Neural progenitor cell (in vitro differentiated cells): ENCODE data around the gene SLC7A6. TPM values are rescaled to one million over a fixed set of nuclear protein-coding genes. Genes with fewer than 3 reads are reported as not detected.

Experiments used
- DNase-seq: peaks from one replicate; pipeline ENCODE4 v3.0.0-alpha.2; 2016; ENCODE audit warnings: low spot score
- H2AFZ ChIP-seq: fragments of 200-600 bp; sonication (generic); replicated peaks from 2 replicates; pipeline ENCODE4 v1.6.1; 2016; ENCODE audit warnings: antibody characterized with exemption
- H3F3A ChIP-seq: fragments of 200-600 bp; sonication (generic); 2 replicates; pipeline ENCODE4 v1.6.1; 2016; ENCODE audit warnings: antibody characterized with exemption, low read depth
- H3K27ac ChIP-seq: fragments of 200-600 bp; sonication (generic); 2 replicates; pipeline ENCODE4 v1.5.1; 2016; ENCODE audit warnings: mild to moderate bottlenecking
- H3K27me3 ChIP-seq: fragments of 200-600 bp; sonication (generic); 2 replicates; pipeline ENCODE4 v1.6.1; 2016; ENCODE audit warnings: mild to moderate bottlenecking, moderate library complexity
- H3K36me3 ChIP-seq: fragments of 200-600 bp; sonication (generic); 2 replicates; pipeline ENCODE4 v1.5.1; 2016
- H3K4me1 ChIP-seq: fragments of 200-600 bp; sonication (generic); 2 replicates; pipeline ENCODE4 v1.6.1; 2016; ENCODE audit warnings: mixed run types
- H3K4me2 ChIP-seq: fragments of 200-600 bp; sonication (generic); 2 replicates; pipeline ENCODE4 v1.6.1; 2016
- H3K4me3 ChIP-seq: fragments of 200-600 bp; sonication (generic); 2 replicates; pipeline ENCODE4 v1.5.1; 2016
- H3K79me2 ChIP-seq: fragments of 200-600 bp; sonication (generic); 2 replicates; pipeline ENCODE4 v1.6.1; 2016; ENCODE audit warnings: low read depth
- H3K9ac ChIP-seq: fragments of 200-600 bp; sonication (generic); 2 replicates; pipeline ENCODE4 v1.6.1; 2016
- H3K9me3 ChIP-seq: fragments of 200-600 bp; sonication (generic); 2 replicates; pipeline ENCODE4 v1.5.1; 2016; ENCODE audit warnings: low read depth
- H4K20me1 ChIP-seq: fragments of 200-600 bp; sonication (generic); 2 replicates; pipeline ENCODE4 v1.6.1; 2016; ENCODE audit warnings: low read depth
- H3K27ac Mint-ChIP-seq: 3 replicates; pipeline ENCODE4 v1.8.0; 2021; ENCODE audit warnings: mixed read lengths
- H3K27me3 Mint-ChIP-seq: 2 replicates; pipeline ENCODE4 v1.8.0; 2022; ENCODE audit warnings: low read depth, mild to moderate bottlenecking, inconsistent platforms, moderate library complexity, mixed read lengths; ENCODE audit not compliant: insufficient read depth
- H3K36me3 Mint-ChIP-seq: 3 replicates; pipeline ENCODE4 v1.8.0; 2021; ENCODE audit warnings: mixed read lengths
- H3K4me1 Mint-ChIP-seq: 3 replicates; pipeline ENCODE4 v1.8.0; 2021; ENCODE audit warnings: mixed read lengths
- H3K4me3 Mint-ChIP-seq: 3 replicates; pipeline ENCODE4 v1.8.0; 2021; ENCODE audit warnings: mild to moderate bottlenecking, moderate library complexity, mixed read lengths
- H3K9me3 Mint-ChIP-seq: 3 replicates; pipeline ENCODE4 v1.8.0; 2020; ENCODE audit warnings: mixed read lengths
- EZH2 ChIP-seq: fragments of 200-600 bp; sonication (generic); IDR thresholded peaks from 2 replicates; pipeline ENCODE4 v1.6.1; 2017; ENCODE audit warnings: antibody characterized with exemption, mild to moderate bottlenecking, moderate library complexity
- EZH2phosphoT487 ChIP-seq: fragments of 200-600 bp; sonication (generic); IDR thresholded peaks from 2 replicates; pipeline ENCODE4 v1.6.1; 2017; ENCODE audit warnings: antibody characterized with exemption
- total RNA-seq: library from RNA; depleted of rRNA; stranded (reverse); fragments of >200 nt; gene quantifications from 2 replicates; pipeline ENCODE4 v1.2.3, GENCODE V29; 2015; ENCODE audit warnings: low replicate concordance
- TF ChIP-seq, protein P1 (sequence below): fragments of 200-600 bp; sonication (generic); IDR thresholded peaks from 2 replicates; pipeline ENCODE4 v1.5.1; 2017; ENCODE audit warnings: antibody characterized with exemption, mild to moderate bottlenecking

Gene SLC7A6
- total RNA-seq, 1 donor from 2014 or later, result 5.6 TPM

DNA sequence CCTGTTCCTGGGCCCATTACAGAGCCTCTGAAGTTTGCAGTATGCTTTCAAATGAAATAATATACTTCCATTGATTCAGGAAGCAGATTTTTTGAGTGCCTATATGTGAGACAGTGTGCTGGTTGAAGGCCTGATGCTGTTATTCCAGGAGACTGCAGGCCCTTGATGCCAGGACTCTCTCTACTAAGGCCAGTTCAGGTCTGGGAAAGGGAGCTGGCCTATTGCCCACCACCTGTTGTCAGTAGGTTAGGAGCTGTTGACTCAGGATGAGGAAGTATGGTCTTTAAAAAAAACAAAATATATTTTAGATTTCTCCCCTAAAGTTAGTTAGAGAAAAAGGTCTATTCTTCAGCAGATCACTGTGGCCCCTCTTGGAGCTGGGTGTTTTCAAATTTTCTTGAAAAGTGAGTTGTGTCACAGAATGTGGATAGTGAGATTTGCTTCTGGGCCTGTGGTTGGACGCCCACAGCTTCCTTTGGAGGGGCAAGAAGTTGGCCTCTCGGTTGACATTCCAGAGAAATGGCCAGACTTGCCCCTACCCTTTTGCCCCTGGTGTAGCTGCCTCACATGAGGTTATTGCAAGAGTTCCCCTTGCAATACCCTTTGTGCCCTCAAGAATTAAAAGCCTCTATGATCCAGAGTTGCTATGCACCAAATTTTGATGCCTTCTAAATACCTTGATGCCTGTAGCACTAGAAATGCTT lies 36.3 kb upstream of the SLC7A6 start:
- no peaks in the 10 kb centered on the region for H3K27me3 ChIP-seq
- no peak overlapping the region for H3K4me2 ChIP-seq
- H3K4me1 ChIP-seq, result no peaks in the 10 kb centered on the region
- H3K79me2 ChIP-seq, result no peaks in the 10 kb centered on the region
- Mint-ChIP-seq H3K36me3 (no peaks in the 10 kb centered on the region), H3K4me1 (no peaks in the 10 kb centered on the region), H3K27me3 (peaks cover 7% of the 10 kb centered on the region), H3K9me3 (no peaks in the 10 kb centered on the region), H3K27ac (no peak overlapping the region), H3K4me3 (no peak overlapping the region)
- DNase-seq, result no peak
- no peak overlapping the region for H3K4me3 ChIP-seq
- H4K20me1 ChIP-seq, result peaks cover 18% of the 10 kb centered on the region
- TF ChIP-seq EZH2, result no peak
- TF ChIP-seq EZH2phosphoT487, result no peak
- TF ChIP-seq, protein P1, sequence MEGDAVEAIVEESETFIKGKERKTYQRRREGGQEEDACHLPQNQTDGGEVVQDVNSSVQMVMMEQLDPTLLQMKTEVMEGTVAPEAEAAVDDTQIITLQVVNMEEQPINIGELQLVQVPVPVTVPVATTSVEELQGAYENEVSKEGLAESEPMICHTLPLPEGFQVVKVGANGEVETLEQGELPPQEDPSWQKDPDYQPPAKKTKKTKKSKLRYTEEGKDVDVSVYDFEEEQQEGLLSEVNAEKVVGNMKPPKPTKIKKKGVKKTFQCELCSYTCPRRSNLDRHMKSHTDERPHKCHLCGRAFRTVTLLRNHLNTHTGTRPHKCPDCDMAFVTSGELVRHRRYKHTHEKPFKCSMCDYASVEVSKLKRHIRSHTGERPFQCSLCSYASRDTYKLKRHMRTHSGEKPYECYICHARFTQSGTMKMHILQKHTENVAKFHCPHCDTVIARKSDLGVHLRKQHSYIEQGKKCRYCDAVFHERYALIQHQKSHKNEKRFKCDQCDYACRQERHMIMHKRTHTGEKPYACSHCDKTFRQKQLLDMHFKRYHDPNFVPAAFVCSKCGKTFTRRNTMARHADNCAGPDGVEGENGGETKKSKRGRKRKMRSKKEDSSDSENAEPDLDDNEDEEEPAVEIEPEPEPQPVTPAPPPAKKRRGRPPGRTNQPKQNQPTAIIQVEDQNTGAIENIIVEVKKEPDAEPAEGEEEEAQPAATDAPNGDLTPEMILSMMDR, result no peak
- H2AFZ ChIP-seq, result no peak overlapping the region
- no peak overlapping the region for H3K27ac ChIP-seq
- H3K9me3 ChIP-seq, result no peaks in the 10 kb centered on the region
- H3F3A ChIP-seq, result peaks cover 7% of the 10 kb centered on the region
- H3K9ac ChIP-seq, result no peak overlapping the region
- H3K36me3 ChIP-seq, result no peaks in the 10 kb centered on the region

DNA sequence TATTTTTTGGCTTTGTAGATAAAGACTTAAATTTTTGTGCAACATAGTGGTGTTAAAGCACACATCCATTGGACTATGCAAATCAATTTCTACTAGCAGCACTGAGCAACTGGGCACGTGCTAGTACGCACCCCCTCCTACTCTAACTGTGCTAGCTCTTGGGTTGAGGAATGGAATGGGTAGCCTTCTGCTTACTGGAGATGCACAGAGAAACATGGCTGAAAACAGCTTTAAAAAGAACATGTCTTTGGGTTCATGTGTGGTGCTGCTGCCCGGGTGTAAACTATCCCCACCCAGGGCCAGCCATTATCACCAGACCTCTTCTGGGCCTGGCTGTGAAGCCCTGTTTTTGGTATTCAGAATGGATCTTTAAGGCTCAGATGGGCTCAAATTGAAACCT lies 35.7 kb upstream of the SLC7A6 start:
- H3K27me3 ChIP-seq, result no peaks in the 10 kb centered on the region
- H2AFZ ChIP-seq, result no peak overlapping the region
- no peaks in the 10 kb centered on the region for H3K9me3 Mint-ChIP-seq
- H3K4me3 Mint-ChIP-seq, result no peak overlapping the region
- H3K4me1 Mint-ChIP-seq, result no peaks in the 10 kb centered on the region
- H3K4me2 ChIP-seq, result no peak overlapping the region
- peaks cover 1% of the 10 kb centered on the region for H3K36me3 Mint-ChIP-seq
- H3K27ac Mint-ChIP-seq, result no peak overlapping the region
- H4K20me1 ChIP-seq, result peaks cover 14% of the 10 kb centered on the region
- DNase-seq, result no peak
- H3K36me3 ChIP-seq, result no peaks in the 10 kb centered on the region
- H3K9me3 ChIP-seq, result no peaks in the 10 kb centered on the region
- no peaks in the 10 kb centered on the region for H3K4me1 ChIP-seq
- H3K27me3 Mint-ChIP-seq, result peaks cover 7% of the 10 kb centered on the region
- H3F3A ChIP-seq, result peaks cover 7% of the 10 kb centered on the region
- H3K79me2 ChIP-seq, result no peaks in the 10 kb centered on the region
- no peak overlapping the region for H3K27ac ChIP-seq
- no peak overlapping the region for H3K9ac ChIP-seq
- H3K4me3 ChIP-seq, result no peak overlapping the region
- no peak for TF ChIP-seq EZH2phosphoT487

DNA sequence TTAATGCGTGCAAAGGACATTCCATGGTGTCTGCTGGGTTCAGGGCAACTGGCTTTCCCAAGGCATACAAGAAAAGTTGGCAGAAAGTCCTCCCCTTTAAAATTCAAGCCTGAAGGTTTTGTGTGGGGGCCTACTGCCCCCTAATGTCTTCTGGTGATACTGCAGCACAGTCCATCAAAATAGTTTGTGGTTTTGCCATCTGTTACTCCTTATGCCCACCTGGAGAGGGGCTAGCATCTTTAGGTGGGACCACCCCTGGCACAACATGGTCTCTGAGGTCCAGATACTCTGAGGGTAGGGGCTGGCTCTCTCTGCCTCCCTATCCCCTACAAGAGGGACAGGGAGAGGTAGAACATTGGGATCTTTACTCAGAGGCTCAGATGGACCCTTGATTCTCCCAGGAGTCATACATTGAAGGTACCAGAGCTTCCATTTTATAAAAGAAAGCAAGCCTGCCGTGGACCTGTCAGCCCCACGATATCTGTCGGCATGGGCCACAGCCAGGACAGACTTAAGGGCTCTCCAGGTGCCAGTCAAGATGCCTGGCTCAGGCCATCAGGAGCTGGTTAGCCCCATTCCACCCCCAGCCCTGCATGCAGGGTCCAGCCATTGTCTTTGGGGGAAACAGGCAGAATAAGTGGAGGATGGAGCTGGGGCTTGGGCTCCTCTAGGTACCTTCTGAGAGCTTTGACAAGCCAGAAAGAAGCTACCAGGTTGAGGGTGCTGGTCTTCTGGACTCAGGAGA lies 34.7 kb upstream of the SLC7A6 start:
- Histone ChIP-seq H3K36me3 (no peaks in the 10 kb centered on the region), H3K27ac (no peak overlapping the region), H4K20me1 (peaks cover 19% of the 10 kb centered on the region), H3K4me1 (no peaks in the 10 kb centered on the region), H3K79me2 (no peaks in the 10 kb centered on the region), H3K4me3 (no peak overlapping the region), H2AFZ (no peak overlapping the region), H3K4me2 (no peak overlapping the region), H3K9me3 (no peaks in the 10 kb centered on the region), H3K9ac (no peak overlapping the region), H3F3A (peaks cover 10% of the 10 kb centered on the region), H3K27me3 (peaks cover 8% of the 10 kb centered on the region)
- peak; percentile 69 for DNase-seq
- no peaks in the 10 kb centered on the region for H3K9me3 Mint-ChIP-seq
- H3K36me3 Mint-ChIP-seq, result peaks cover 2% of the 10 kb centered on the region
- TF ChIP-seq, protein P1, result peak; percentile 87
- TF ChIP-seq EZH2phosphoT487, result no peak
- no peaks in the 10 kb centered on the region for H3K4me1 Mint-ChIP-seq
- H3K4me3 Mint-ChIP-seq, result no peak overlapping the region
- H3K27ac Mint-ChIP-seq, result no peak overlapping the region
- H3K27me3 Mint-ChIP-seq, result peaks cover 13% of the 10 kb centered on the region

DNA sequence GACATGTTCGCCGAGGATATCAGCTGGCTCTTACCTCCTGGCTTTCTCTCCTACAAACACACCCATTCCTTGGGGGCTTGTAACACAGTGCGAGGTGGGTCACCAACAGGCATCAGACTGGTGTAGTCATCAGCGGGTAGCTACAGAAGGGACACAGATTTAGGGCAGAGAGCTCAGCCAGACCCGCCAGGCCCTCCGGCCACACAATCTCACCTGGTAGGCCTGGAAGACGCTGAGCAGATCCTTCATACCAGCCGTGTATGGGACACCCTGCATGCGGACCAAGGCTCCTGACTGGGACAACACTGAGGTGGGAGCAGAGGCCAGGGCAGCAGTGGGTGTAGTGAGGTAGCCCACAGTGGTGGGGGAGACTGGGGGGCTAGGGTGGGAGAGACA lies 34.2 kb upstream of the SLC7A6 start:
- TF ChIP-seq, protein P1, result no peak
- TF ChIP-seq EZH2phosphoT487 (no peak), EZH2 (no peak)
- Mint-ChIP-seq H3K4me1 (no peaks in the 10 kb centered on the region), H3K36me3 (peaks cover 4% of the 10 kb centered on the region), H3K4me3 (no peak overlapping the region), H3K27me3 (peaks cover 19% of the 10 kb centered on the region), H3K27ac (no peak overlapping the region), H3K9me3 (no peaks in the 10 kb centered on the region)
- H3K4me3 ChIP-seq, result no peak overlapping the region
- peaks cover 13% of the 10 kb centered on the region for H3K27me3 ChIP-seq
- H4K20me1 ChIP-seq, result peaks cover 25% of the 10 kb centered on the region
- H3K9ac ChIP-seq, result no peak overlapping the region
- no peaks in the 10 kb centered on the region for H3K79me2 ChIP-seq
- no peak overlapping the region for H3K27ac ChIP-seq
- peaks cover under 1% of the 10 kb centered on the region for H3K4me1 ChIP-seq
- no peak overlapping the region for H2AFZ ChIP-seq
- H3K9me3 ChIP-seq, result no peaks in the 10 kb centered on the region
- H3F3A ChIP-seq, result peaks cover 16% of the 10 kb centered on the region
- no peak overlapping the region for H3K4me2 ChIP-seq
- no peak for DNase-seq
- H3K36me3 ChIP-seq, result no peaks in the 10 kb centered on the region
